Adrenal gland (tissue), 12 donors: Measurements from ENCODE around the gene KCNK10. TPM values are rescaled to one million over a fixed set of nuclear protein-coding genes. Genes with fewer than 3 reads are reported as not detected.

ENCODE experiments used
- DNase-seq, 7 donors: peaks; one replicate each; pipeline ENCODE4 v3.0.0-alpha.2; 2019 to 2020
- H3K27ac ChIP-seq, 5 donors: fragments of 200-600 bp; sonication (generic) in 4 of 5; 1 replicate in 3 of 5; 2 replicates in 2 of 5; pipeline versions ENCODE4 v1.5.1 to v1.8.0; 2016 to 2020; ENCODE audit warnings: mild to moderate bottlenecking in 1 of 5
- H3K27me3 ChIP-seq: fragments of 200-600 bp; 2 replicates; pipeline ENCODE4 v1.8.0; 2021
- H3K36me3 ChIP-seq, 2 donors: fragments of 200-600 bp; replicated peaks in 1 of 2; 1 replicate in 1 of 2; 2 replicates in 1 of 2; pipeline versions ENCODE4 v1.5.1 to v1.8.0; 2018 to 2022
- H3K4me1 ChIP-seq, 2 donors: fragments of 200-600 bp; replicated peaks in 1 of 2; 1 replicate in 1 of 2; 2 replicates in 1 of 2; pipeline versions ENCODE4 v1.5.1 to v1.8.0; 2018 to 2021
- H3K4me3 ChIP-seq, 4 donors: fragments of 200-600 bp; sonication (generic) in 3 of 4; one replicate each; pipeline ENCODE4 v1.5.1; 2016 to 2018
- H3K9me3 ChIP-seq, 3 donors: fragments of 200-600 bp; sonication (generic) in 1 of 3; replicated peaks in 1 of 3; 1 replicate in 2 of 3; 2 replicates in 1 of 3; pipeline versions ENCODE4 v1.5.1 to v1.8.0; 2016 to 2021
- CTCF ChIP-seq, 6 experiments: fragments of 450-650 bp in 4 of 6; fragments of 200-600 bp in 2 of 6; sonication (generic) in 1 of 6; IDR thresholded peaks; 1 replicate in 5 of 6; 2 replicates in 1 of 6; pipeline versions ENCODE4 v1.5.1 to v1.8.0; 2016 to 2021; ENCODE audit warnings: antibody characterized with exemption in 6 of 6, mild to moderate bottlenecking in 2 of 6, moderate library complexity in 1 of 6
- POLR2A ChIP-seq, 2 donors: fragments of 450-650 bp; IDR thresholded peaks; one replicate each; pipeline ENCODE4 v1.6.1; 2017; ENCODE audit warnings: antibody characterized with exemption in 2 of 2, mild to moderate bottlenecking in 2 of 2, moderate library complexity in 1 of 2
- WGBS, 4 donors: extraction: QIAGEN DNeasy Blood & Tissue Kit in 2 of 4; methylation state at CpG; one replicate each; pipeline versions ENCODE4 v1.1.5 to v1.1.7; 2013 to 2017; 5-methylcytosine and 5-hydroxymethylcytosine counted together
- intact Hi-C, 2 donors: fragments of 100-400 bp; cut with DNase I; formaldehyde crosslinking; loops; one replicate each; pipeline versions ENCODE4 v1.14.1 to v1.15.0; 2022 to 2023
- polyA plus RNA-seq, 3 donors: library from polyadenylated mRNA; stranded (reverse); fragments of 200-250 nt in 2 of 3; fragments of 350-450 nt in 1 of 3; fragmentation: Illumina TruSeq in 1 of 3; extraction: RNeasy Lipid Tissue Mini Kit (QIAGEN cat#74804) in 1 of 3; gene quantifications; one replicate each; pipeline ENCODE4 v1.2.3, GENCODE V29; 2013 to 2014
- total RNA-seq, 9 donors: library from RNA; depleted of rRNA in 4 of 9; stranded (reverse); fragments of >200 nt in 4 of 9; fragments of 120-200 nt in 1 of 9; fragmentation: NEBNext Ultra II Directional in 1 of 9; extraction: Animal tissue kit (Norgen Biotek cat#: 25700) in 1 of 9; gene quantifications; one replicate each; pipeline versions ENCODE4 v1.1.0 to v1.2.4, GENCODE V29; 2013 to 2023
- donor health status: healthy with polysubstance abuse.
- donor health status: Bipolar disorder and iron deficiency.
- donor health status: DM: yes; HTN: yes; CAD: no.
- donor health status: DM: no; HTN: no; CAD: no.
- donor health status: DM: no; HTN: no; CAD: no.
- donor health status: DM: yes; HTN: yes; CAD: no.

KCNK10 gene
- total and polyA plus RNA-seq, 12 donors = 0.03 to 1.1 (median 0.60) TPM; not detected in 7

GRCh38 chr14:88234442-88234841, 88.6 kb downstream of the KCNK10 start:
- Histone ChIP-seq H3K27ac (no peak overlapping the region), H3K9me3 (no peaks in the 10 kb centered on the region), H3K4me1 (no peaks in the 10 kb centered on the region), H3K4me3 (no peak overlapping the region), H3K36me3 (no peaks in the 10 kb centered on the region), H3K27me3 (no peaks in the 10 kb centered on the region)
- TF ChIP-seq POLR2A (IDR thresholded peaks at IDR 0.05) (no peak), CTCF (IDR thresholded peaks at IDR 0.05) (no peak)
- DNase-seq = no peak
- intact Hi-C loops = no loop called here
- WGBS, 4 donors = 69 to 87% (median 75%) methylated on average over 4 of the region's 4 CpGs

GRCh38 chr14:88233915-88234314, 89.2 kb downstream of the KCNK10 start:
- Histone ChIP-seq H3K27ac (no peak overlapping the region), H3K4me3 (no peak overlapping the region), H3K36me3 (no peaks in the 10 kb centered on the region), H3K27me3 (no peaks in the 10 kb centered on the region), H3K9me3 (no peaks in the 10 kb centered on the region), H3K4me1 (no peaks in the 10 kb centered on the region)
- peak in 1 of 7 donors; percentile 26 for DNase-seq
- WGBS, 4 donors = 43 to 55% (median 51%) methylated on average over 5 of the region's 5 CpGs
- intact Hi-C loops = no loop called here
- TF ChIP-seq POLR2A (IDR thresholded peaks at IDR 0.05) (no peak), CTCF (IDR thresholded peaks at IDR 0.05) (peak in 3 of 6 experiments; percentile 15 to 16 (median 15))

GRCh38 chr14:88232771-88233170, 90.3 kb downstream of the KCNK10 start:
- no peaks in the 10 kb centered on the region for H3K9me3 ChIP-seq
- no peaks in the 10 kb centered on the region for H3K36me3 ChIP-seq
- no peak overlapping the region for H3K27ac ChIP-seq
- TF ChIP-seq POLR2A (IDR thresholded peaks at IDR 0.05) (no peak), CTCF (IDR thresholded peaks at IDR 0.05) (no peak)
- intact Hi-C loops = no loop called here
- no peak overlapping the region for H3K4me3 ChIP-seq
- no peaks in the 10 kb centered on the region for H3K4me1 ChIP-seq
- no peak for DNase-seq
- 76 to 95% (median 86%) methylated on average over 3 of the region's 3 CpGs for WGBS, 4 donors
- no peaks in the 10 kb centered on the region for H3K27me3 ChIP-seq

- Histone ChIP-seq H3K27ac (no peak overlapping the region), H3K4me1 (no peaks in the 10 kb centered on the region), H3K36me3 (no peaks in the 10 kb centered on the region), H3K27me3 (no peaks in the 10 kb centered on the region), H3K4me3 (no peak overlapping the region), H3K9me3 (no peaks in the 10 kb centered on the region)
- TF ChIP-seq CTCF (IDR thresholded peaks at IDR 0.05) (no peak), POLR2A (IDR thresholded peaks at IDR 0.05) (no peak)
- no peak for DNase-seq
- WGBS, 4 donors = 53 to 61% (median 56%) methylated on average over 5 of the region's 5 CpGs
- intact Hi-C loops = no loop called here
Observed at GRCh38 chr14:88231603-88232002, 91.5 kb downstream of the KCNK10 start.
